Loucy (cell line): Measurements from ENCODE around the gene CPSF4L.

Source experiments
- H2AFZ ChIP-seq: fragments of 200-600 bp; sonication (generic); 2 replicates; pipeline ENCODE4 v1.6.0; 2016; ENCODE audit warnings: antibody characterized with exemption, mild to moderate bottlenecking, low read length, moderate library complexity
- H3F3A ChIP-seq: fragments of 200-600 bp; 2 replicates; pipeline ENCODE4 v1.6.0; 2016; ENCODE audit warnings: antibody characterized with exemption, low read depth, mild to moderate bottlenecking
- H3K27me3 ChIP-seq: fragments of 200-600 bp; sonication (generic); 2 replicates; pipeline ENCODE4 v1.6.1; 2014; ENCODE audit warnings: low read length, mild to moderate bottlenecking; ENCODE audit not compliant: insufficient read depth, poor library complexity, severe bottlenecking
- H3K36me3 ChIP-seq: fragments of 200-600 bp; sonication (generic); 2 replicates; pipeline ENCODE4 v1.6.1; 2016; ENCODE audit warnings: low read length; ENCODE audit not compliant: insufficient read depth
- H3K4me1 ChIP-seq: fragments of 200-600 bp; sonication (generic); 2 replicates; pipeline ENCODE4 v1.5.1; 2014; ENCODE audit warnings: low read length, mild to moderate bottlenecking; ENCODE audit not compliant: insufficient read depth, poor library complexity, severe bottlenecking
- H3K4me2 ChIP-seq: fragments of 200-600 bp; sonication (generic); 2 replicates; pipeline ENCODE4 v1.6.0; 2014; ENCODE audit warnings: antibody characterized with exemption, low read length, low read depth, mild to moderate bottlenecking; ENCODE audit not compliant: poor library complexity, severe bottlenecking
- H3K4me3 ChIP-seq: fragments of 200-600 bp; sonication (generic); 2 replicates; pipeline ENCODE4 v1.5.1; 2014; ENCODE audit warnings: low read length, mild to moderate bottlenecking, mixed read lengths; ENCODE audit not compliant: poor library complexity, severe bottlenecking
- H3K79me2 ChIP-seq: fragments of 200-600 bp; sonication (generic); 2 replicates; pipeline ENCODE4 v1.6.1; 2014; ENCODE audit warnings: low read length; ENCODE audit not compliant: insufficient read depth
- H3K9ac ChIP-seq: fragments of 200-600 bp; sonication (generic); 2 replicates; pipeline ENCODE4 v1.6.0; 2014; ENCODE audit warnings: mild to moderate bottlenecking, low read depth, low read length, moderate library complexity; ENCODE audit not compliant: poor library complexity, severe bottlenecking
- H3K9me2 ChIP-seq: fragments of 200-600 bp; sonication (generic); replicated peaks from 2 replicates; pipeline ENCODE4 v1.6.1; 2016; ENCODE audit warnings: low read depth, low read length, mixed read lengths
- H3K9me3 ChIP-seq: fragments of 200-600 bp; sonication (generic); 2 replicates; pipeline ENCODE4 v1.6.1; 2014; ENCODE audit warnings: mild to moderate bottlenecking, antibody characterized with exemption, low read length, low read depth; ENCODE audit not compliant: insufficient read depth
- H4K20me1 ChIP-seq: fragments of 200-600 bp; sonication (generic); 2 replicates; pipeline ENCODE4 v1.6.0; 2014; ENCODE audit warnings: antibody characterized with exemption, low read length, mild to moderate bottlenecking; ENCODE audit not compliant: insufficient read depth, poor library complexity, severe bottlenecking
- EZH2phosphoT487 ChIP-seq: fragments of 200-600 bp; IDR thresholded peaks from 2 replicates; pipeline ENCODE4 v1.6.1; 2018; ENCODE audit warnings: antibody characterized with exemption, mild to moderate bottlenecking, moderate library complexity, borderline replicate concordance
- TF ChIP-seq, protein P1 (sequence below): fragments of 200-600 bp; sonication (generic); conservative IDR thresholded peaks from 2 replicates; pipeline ENCODE4 v1.5.1; 2014; ENCODE audit warnings: mild to moderate bottlenecking, antibody characterized with exemption, low read length

Gene CPSF4L

DNA sequence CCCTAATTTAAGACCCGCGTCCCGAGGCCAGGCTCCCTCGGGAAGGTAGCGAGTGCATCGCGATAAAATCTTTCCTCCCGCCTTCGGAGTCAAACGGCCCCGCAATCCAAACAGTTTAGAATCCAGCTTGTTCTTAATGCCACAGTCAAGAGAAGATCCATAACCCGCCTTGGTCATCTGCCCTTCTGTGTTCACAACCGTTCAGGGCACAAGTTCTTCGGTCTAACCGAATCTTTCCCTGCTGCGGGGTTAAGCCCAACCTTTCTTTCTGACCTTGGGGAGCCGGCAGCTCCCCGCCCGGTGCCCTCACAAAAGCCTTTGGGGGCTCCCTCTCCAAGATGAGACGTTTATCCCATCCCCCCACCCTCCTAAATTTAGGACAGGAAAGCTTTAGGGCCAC, 30.3 kb downstream of the CPSF4L start:
- TF ChIP-seq EZH2phosphoT487 = no peak
- TF ChIP-seq, protein P1, sequence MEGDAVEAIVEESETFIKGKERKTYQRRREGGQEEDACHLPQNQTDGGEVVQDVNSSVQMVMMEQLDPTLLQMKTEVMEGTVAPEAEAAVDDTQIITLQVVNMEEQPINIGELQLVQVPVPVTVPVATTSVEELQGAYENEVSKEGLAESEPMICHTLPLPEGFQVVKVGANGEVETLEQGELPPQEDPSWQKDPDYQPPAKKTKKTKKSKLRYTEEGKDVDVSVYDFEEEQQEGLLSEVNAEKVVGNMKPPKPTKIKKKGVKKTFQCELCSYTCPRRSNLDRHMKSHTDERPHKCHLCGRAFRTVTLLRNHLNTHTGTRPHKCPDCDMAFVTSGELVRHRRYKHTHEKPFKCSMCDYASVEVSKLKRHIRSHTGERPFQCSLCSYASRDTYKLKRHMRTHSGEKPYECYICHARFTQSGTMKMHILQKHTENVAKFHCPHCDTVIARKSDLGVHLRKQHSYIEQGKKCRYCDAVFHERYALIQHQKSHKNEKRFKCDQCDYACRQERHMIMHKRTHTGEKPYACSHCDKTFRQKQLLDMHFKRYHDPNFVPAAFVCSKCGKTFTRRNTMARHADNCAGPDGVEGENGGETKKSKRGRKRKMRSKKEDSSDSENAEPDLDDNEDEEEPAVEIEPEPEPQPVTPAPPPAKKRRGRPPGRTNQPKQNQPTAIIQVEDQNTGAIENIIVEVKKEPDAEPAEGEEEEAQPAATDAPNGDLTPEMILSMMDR = no peak

DNA sequence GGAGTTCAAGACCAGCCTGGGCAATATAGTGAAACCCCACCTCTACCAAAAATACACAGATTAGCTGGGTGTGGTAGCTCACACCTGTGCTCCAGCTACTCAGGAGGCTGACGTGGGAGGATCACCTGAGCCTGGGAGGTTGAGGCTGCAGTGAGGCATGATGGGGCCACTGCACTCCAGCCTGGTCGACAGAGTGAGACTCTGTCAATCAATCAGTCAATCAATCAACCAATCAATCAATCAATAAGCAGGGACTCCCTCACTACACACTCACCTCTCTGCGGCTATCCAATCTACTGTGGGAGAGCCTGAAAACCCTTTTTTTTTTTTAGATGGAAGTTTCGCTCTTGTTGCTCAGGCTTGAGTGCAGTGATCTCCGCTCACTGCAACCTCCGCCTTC, 31.6 kb downstream of the CPSF4L start:
- H4K20me1 ChIP-seq = peaks cover 63% of the 10 kb centered on the region
- H3K9me3 ChIP-seq = no peaks in the 10 kb centered on the region
- H3K4me3 ChIP-seq = peak overlapping the region; percentile 98
- H3K9me2 ChIP-seq = no peaks in the 10 kb centered on the region
- 0 out of 2 replicates have a peak, but pooled peaks cover 5% of the 10 kb centered on the region for H3F3A ChIP-seq
- peak overlapping the region; percentile 97 for H3K9ac ChIP-seq
- H3K4me1 ChIP-seq = peaks cover 49% of the 10 kb centered on the region
- H3K36me3 ChIP-seq = no peaks in the 10 kb centered on the region
- TF ChIP-seq EZH2phosphoT487 = no peak
- TF ChIP-seq, protein P1 = no peak
- H3K79me2 ChIP-seq = peaks cover 95% of the 10 kb centered on the region
- no peaks in the 10 kb centered on the region for H3K27me3 ChIP-seq
- H3K4me2 ChIP-seq = peak overlapping the region; percentile 87
- no peak overlapping the region for H2AFZ ChIP-seq

More for the DNA sequence above, 30.3 kb downstream of the CPSF4L start:
- Histone ChIP-seq H2AFZ (peak overlapping the region; percentile 64), H3K9me3 (no peaks in the 10 kb centered on the region), H3K79me2 (peaks cover 86% of the 10 kb centered on the region), H3K9me2 (no peaks in the 10 kb centered on the region), H3K4me3 (peak overlapping the region; percentile 98), H3K36me3 (peaks cover 11% of the 10 kb centered on the region; the same call in 1 of the 2 replicates), H3K27me3 (no peaks in the 10 kb centered on the region), H4K20me1 (peaks cover 57% of the 10 kb centered on the region), H3F3A (0 out of 2 replicates have a peak, but pooled peaks cover 5% of the 10 kb centered on the region), H3K4me1 (peaks cover 48% of the 10 kb centered on the region), H3K4me2 (peak overlapping the region; percentile 87), H3K9ac (peak overlapping the region; percentile 97)

DNA sequence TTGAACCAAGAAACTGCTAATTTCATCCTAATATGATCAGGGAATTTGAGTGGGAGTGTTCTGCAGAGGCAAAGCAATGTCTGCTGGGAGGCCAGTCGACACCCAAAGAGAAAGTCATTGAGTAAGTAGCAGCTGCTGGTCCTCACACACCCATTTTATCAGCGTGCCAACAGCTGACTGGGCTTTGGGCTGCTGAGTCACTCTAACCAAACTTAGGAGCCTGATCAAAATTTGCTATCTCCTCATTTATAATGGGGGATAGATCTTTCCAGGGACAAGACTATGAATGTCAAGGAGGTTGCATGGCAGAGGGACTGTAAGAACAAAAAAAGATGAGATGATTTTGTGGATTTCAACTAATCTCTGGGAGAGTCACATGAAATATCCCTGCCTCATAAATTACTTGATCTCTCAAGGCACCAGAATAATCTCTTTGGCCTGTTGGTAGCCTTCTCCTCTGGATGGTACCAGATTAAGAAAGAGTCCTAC, 32.9 kb downstream of the CPSF4L start:
- H3K9me2 ChIP-seq = no peaks in the 10 kb centered on the region
- 0 out of 2 replicates have a peak, but pooled peaks cover 5% of the 10 kb centered on the region for H3F3A ChIP-seq
- H3K4me2 ChIP-seq = peak overlapping the region; percentile 87
- peak overlapping the region; percentile 72 for H3K4me3 ChIP-seq
- no peaks in the 10 kb centered on the region for H3K27me3 ChIP-seq
- H3K4me1 ChIP-seq = peaks cover 54% of the 10 kb centered on the region
- H4K20me1 ChIP-seq = peaks cover 68% of the 10 kb centered on the region
- peaks cover 96% of the 10 kb centered on the region for H3K79me2 ChIP-seq
- H2AFZ ChIP-seq = no peak overlapping the region
- H3K9me3 ChIP-seq = no peaks in the 10 kb centered on the region
- H3K9ac ChIP-seq = peak overlapping the region; percentile 70
- no peaks in the 10 kb centered on the region for H3K36me3 ChIP-seq
- TF ChIP-seq EZH2phosphoT487 = no peak
- TF ChIP-seq, protein P1 = no peak
